H9 (cell line): ENCODE measurements around the gene TLE4. TPM values are rescaled to one million over a fixed set of nuclear protein-coding genes. Genes with fewer than 3 reads are reported as not detected.

Source experiments
- DNase-seq: peaks from one replicate; pipeline ENCODE4 v3.0.0-alpha.2; 2017
- H2AFZ ChIP-seq: one replicate; pipeline ENCODE4 v1.6.1; 2013; ENCODE audit warnings: mild to moderate bottlenecking, low read length, control low read depth, moderate library complexity
- H2AK5ac ChIP-seq: 2 replicates; pipeline ENCODE4 v1.6.1; 2013; ENCODE audit warnings: low read length, control low read depth, mixed read lengths; ENCODE audit not compliant: insufficient read length
- H2BK120ac ChIP-seq: one replicate; pipeline ENCODE4 v1.6.1; 2013; ENCODE audit warnings: low read depth, mild to moderate bottlenecking, low read length, control low read depth, inconsistent platforms; ENCODE audit not compliant: poor library complexity, severe bottlenecking
- H2BK12ac ChIP-seq: 2 replicates; pipeline ENCODE4 v1.6.1; 2013; ENCODE audit warnings: low read length, control low read depth, mixed read lengths, low read depth; ENCODE audit not compliant: insufficient read length
- H2BK15ac ChIP-seq: 2 replicates; pipeline ENCODE4 v1.6.1; 2013; ENCODE audit warnings: low read depth, low read length, control low read depth
- H2BK20ac ChIP-seq: one replicate; pipeline ENCODE4 v1.6.1; 2013; ENCODE audit warnings: low read depth, mild to moderate bottlenecking, low read length, control low read depth, inconsistent platforms; ENCODE audit not compliant: poor library complexity, severe bottlenecking
- H2BK5ac ChIP-seq: 2 replicates; pipeline ENCODE4 v1.6.1; 2013; ENCODE audit warnings: low read length, control low read depth, mixed read lengths; ENCODE audit not compliant: insufficient read length
- H3K14ac ChIP-seq: 2 replicates; pipeline ENCODE4 v1.6.1; 2013; ENCODE audit warnings: low read length, control low read depth; ENCODE audit not compliant: insufficient read depth
- H3K18ac ChIP-seq: 2 replicates; pipeline ENCODE4 v1.6.1; 2013; ENCODE audit warnings: low read depth, mild to moderate bottlenecking, mixed read lengths, low read length, control low read depth; ENCODE audit not compliant: insufficient read length
- H3K23ac ChIP-seq: 2 replicates; pipeline ENCODE4 v1.6.1; 2013; ENCODE audit warnings: low read length, control low read depth, mixed read lengths, low read depth; ENCODE audit not compliant: insufficient read length
- H3K23me2 ChIP-seq: 2 replicates; pipeline ENCODE4 v1.6.1; 2013; ENCODE audit warnings: low read depth, mild to moderate bottlenecking, mixed read lengths, low read length, control low read depth; ENCODE audit not compliant: insufficient read length, poor library complexity, severe bottlenecking
- H3K27ac ChIP-seq: 2 replicates; pipeline ENCODE4 v1.5.1; 2013; ENCODE audit warnings: low read length, control low read depth, mixed read lengths, low read depth; ENCODE audit not compliant: insufficient read length
- H3K27me3 ChIP-seq: 2 replicates; pipeline ENCODE4 v1.6.1; 2013; ENCODE audit warnings: low read length, control low read depth, inconsistent platforms; ENCODE audit not compliant: insufficient read depth
- H3K4ac ChIP-seq: 2 replicates; pipeline ENCODE4 v1.6.1; 2013; ENCODE audit warnings: low read depth, mild to moderate bottlenecking, control low read depth, inconsistent platforms, low read length, moderate library complexity
- H3K4me1 ChIP-seq: 2 replicates; pipeline ENCODE4 v1.6.1; 2013; ENCODE audit warnings: low read length, control low read depth, inconsistent platforms; ENCODE audit not compliant: insufficient read depth
- H3K4me2 ChIP-seq: 2 replicates; pipeline ENCODE4 v1.6.1; 2013; ENCODE audit warnings: low read length, control low read depth, mixed read lengths; ENCODE audit not compliant: insufficient read length, insufficient read depth
- H3K56ac ChIP-seq: 2 replicates; pipeline ENCODE4 v1.6.1; 2013; ENCODE audit warnings: low read depth, mild to moderate bottlenecking, mixed read lengths, low read length, control low read depth; ENCODE audit not compliant: insufficient read length
- H3K79me1 ChIP-seq: 2 replicates; pipeline ENCODE4 v1.6.1; 2013; ENCODE audit warnings: low read depth, mild to moderate bottlenecking, moderate library complexity, low read length, control low read depth, inconsistent platforms; ENCODE audit not compliant: insufficient read depth, poor library complexity, severe bottlenecking
- H3K79me2 ChIP-seq: 2 replicates; pipeline ENCODE4 v1.6.1; 2013; ENCODE audit warnings: low read length, control low read depth, inconsistent platforms; ENCODE audit not compliant: insufficient read depth
- H3K9ac ChIP-seq: 2 replicates; pipeline ENCODE4 v1.6.1; 2013; ENCODE audit warnings: low read length, control low read depth, mixed read lengths; ENCODE audit not compliant: insufficient read length; ENCODE audit errors: extremely low read depth
- H3K9me3 ChIP-seq: one replicate; pipeline ENCODE4 v1.6.1; 2013; ENCODE audit warnings: low read depth, low read length, inconsistent platforms; ENCODE audit not compliant: control insufficient read depth
- H3T11ph ChIP-seq: one replicate; pipeline ENCODE4 v1.6.1; 2013; ENCODE audit warnings: mild to moderate bottlenecking, low read length, control low read depth, inconsistent platforms
- H4K20me1 ChIP-seq: one replicate; pipeline ENCODE4 v1.6.1; 2013; ENCODE audit not compliant: control insufficient read depth, insufficient read length, insufficient read depth
- H4K5ac ChIP-seq: 2 replicates; pipeline ENCODE4 v1.6.1; 2013; ENCODE audit warnings: low read depth, mild to moderate bottlenecking, mixed read lengths, low read length, control low read depth; ENCODE audit not compliant: insufficient read length
- H4K8ac ChIP-seq: replicated peaks from 2 replicates; pipeline ENCODE4 v1.6.1; 2013; ENCODE audit warnings: low read length, control low read depth, mixed read lengths, low read depth; ENCODE audit not compliant: insufficient read length
- H4K91ac ChIP-seq: 2 replicates; pipeline ENCODE4 v1.6.1; 2013; ENCODE audit warnings: low read depth, mild to moderate bottlenecking, moderate library complexity, mixed read lengths, low read length, control low read depth; ENCODE audit not compliant: insufficient read length
- H3K27ac Mint-ChIP-seq, 3 experiments: 2 replicates in 2 of 3; 3 replicates in 1 of 3; pipeline ENCODE4 v1.8.0; 2020 to 2021; ENCODE audit warnings: mixed read lengths in 3 of 3, mild to moderate bottlenecking in 1 of 3, moderate library complexity in 1 of 3
- H3K27me3 Mint-ChIP-seq: 2 replicates; pipeline ENCODE4 v1.8.0; 2021; ENCODE audit warnings: low read depth, mild to moderate bottlenecking, moderate library complexity, mixed read lengths
- H3K36me3 Mint-ChIP-seq, 3 experiments: 2 replicates in 2 of 3; 3 replicates in 1 of 3; pipeline ENCODE4 v1.8.0; 2020 to 2021; ENCODE audit warnings: low read depth in 3 of 3, mixed read lengths in 3 of 3; ENCODE audit not compliant: insufficient read depth in 1 of 3
- H3K4me1 Mint-ChIP-seq, 2 experiments: 2 replicates each; pipeline ENCODE4 v1.8.0; 2020; ENCODE audit warnings: mixed read lengths in 2 of 2
- H3K4me3 Mint-ChIP-seq, 2 experiments: 2 replicates in 1 of 2; 3 replicates in 1 of 2; pipeline ENCODE4 v1.8.0; 2020 to 2021; ENCODE audit warnings: mild to moderate bottlenecking in 2 of 2, mixed read lengths in 2 of 2, moderate library complexity in 1 of 2
- H3K9me3 Mint-ChIP-seq, 2 experiments: 2 replicates in 1 of 2; 3 replicates in 1 of 2; pipeline ENCODE4 v1.8.0; 2020; ENCODE audit warnings: mild to moderate bottlenecking in 2 of 2, mixed read lengths in 2 of 2, moderate library complexity in 1 of 2
- WGBS: extraction: QIAGEN DNeasy Blood & Tissue Kit; methylation state at CpG from one replicate; pipeline ENCODE4 v1.1.7; 2013; ENCODE audit warnings: missing lambda C conversion rate, low lambda C conversion rate, mixed read lengths; ENCODE audit not compliant: insufficient read length; ENCODE audit errors: extremely low coverage; 5-methylcytosine and 5-hydroxymethylcytosine counted together
- total RNA-seq: library from RNA; stranded (reverse); gene quantifications from 2 replicates; pipeline ENCODE4 v1.2.1, GENCODE V29; 2021
- TF ChIP-seq, protein P1 (sequence below): fragments of 200-600 bp; sonication (generic); conservative IDR thresholded peaks from 3 replicates; pipeline ENCODE4 v1.8.0; 2021; ENCODE audit warnings: antibody characterized with exemption, mild to moderate bottlenecking

The TLE4 gene
- total RNA-seq, 1 experiment from 2014 or later = 35.1 TPM

DNA sequence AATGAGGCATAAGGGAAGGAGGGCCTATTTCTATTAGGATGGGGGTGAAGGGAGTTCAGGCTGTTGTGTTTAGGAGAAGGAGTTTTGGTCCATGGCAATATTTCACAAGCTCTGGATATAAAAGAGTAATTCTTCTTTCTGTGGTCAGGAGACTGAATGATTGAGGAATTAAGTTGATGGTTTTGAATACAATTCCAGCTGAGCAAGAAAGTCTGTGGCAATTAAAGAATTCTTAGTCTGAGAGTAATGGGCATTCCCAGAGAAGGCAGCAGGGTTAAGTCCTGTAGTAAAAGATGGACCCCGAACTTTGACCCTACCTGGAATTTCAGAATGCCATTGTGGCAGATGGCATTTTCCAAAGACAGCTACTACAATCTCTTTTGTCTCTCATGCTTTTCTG lies 202.6 kb downstream of the TLE4 start:
- H3K27me3 Mint-ChIP-seq = no peaks in the 10 kb centered on the region
- H4K20me1 ChIP-seq = no peaks in the 10 kb centered on the region
- H2BK120ac ChIP-seq = no peak overlapping the region
- H2AK5ac ChIP-seq = no peak overlapping the region
- WGBS = no CpG with 5 or more reads among the region's 1 CpG
- no peak overlapping the region for H2BK12ac ChIP-seq
- H3K23me2 ChIP-seq = no peaks in the 10 kb centered on the region
- H2BK20ac ChIP-seq = no peak overlapping the region
- no peak overlapping the region for H3K14ac ChIP-seq
- H2BK15ac ChIP-seq = no peak overlapping the region
- no peaks in the 10 kb centered on the region; a peak in 1 of 7 replicates for H3K36me3 Mint-ChIP-seq
- H3K4me1 ChIP-seq = no peaks in the 10 kb centered on the region
- peaks cover 8% of the 10 kb centered on the region in 2 experiments for H3K4me1 Mint-ChIP-seq
- H3K79me1 ChIP-seq = no peaks in the 10 kb centered on the region
- no peak overlapping the region for H3K27ac Mint-ChIP-seq
- no peak overlapping the region for H2BK5ac ChIP-seq
- TF ChIP-seq, protein P1, sequence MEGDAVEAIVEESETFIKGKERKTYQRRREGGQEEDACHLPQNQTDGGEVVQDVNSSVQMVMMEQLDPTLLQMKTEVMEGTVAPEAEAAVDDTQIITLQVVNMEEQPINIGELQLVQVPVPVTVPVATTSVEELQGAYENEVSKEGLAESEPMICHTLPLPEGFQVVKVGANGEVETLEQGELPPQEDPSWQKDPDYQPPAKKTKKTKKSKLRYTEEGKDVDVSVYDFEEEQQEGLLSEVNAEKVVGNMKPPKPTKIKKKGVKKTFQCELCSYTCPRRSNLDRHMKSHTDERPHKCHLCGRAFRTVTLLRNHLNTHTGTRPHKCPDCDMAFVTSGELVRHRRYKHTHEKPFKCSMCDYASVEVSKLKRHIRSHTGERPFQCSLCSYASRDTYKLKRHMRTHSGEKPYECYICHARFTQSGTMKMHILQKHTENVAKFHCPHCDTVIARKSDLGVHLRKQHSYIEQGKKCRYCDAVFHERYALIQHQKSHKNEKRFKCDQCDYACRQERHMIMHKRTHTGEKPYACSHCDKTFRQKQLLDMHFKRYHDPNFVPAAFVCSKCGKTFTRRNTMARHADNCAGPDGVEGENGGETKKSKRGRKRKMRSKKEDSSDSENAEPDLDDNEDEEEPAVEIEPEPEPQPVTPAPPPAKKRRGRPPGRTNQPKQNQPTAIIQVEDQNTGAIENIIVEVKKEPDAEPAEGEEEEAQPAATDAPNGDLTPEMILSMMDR = no peak
- H3K79me2 ChIP-seq = no peaks in the 10 kb centered on the region
- H3K4me3 Mint-ChIP-seq = no peak overlapping the region
- no peak overlapping the region for H3K27ac ChIP-seq
- H3K9me3 ChIP-seq = no peaks in the 10 kb centered on the region
- no peak overlapping the region for H4K5ac ChIP-seq
- no peak overlapping the region for H3K4ac ChIP-seq
- no peak overlapping the region for H4K8ac ChIP-seq
- no peak overlapping the region for H3K18ac ChIP-seq
- H3K4me2 ChIP-seq = no peak overlapping the region
- no peak overlapping the region for H4K91ac ChIP-seq
- no peaks in the 10 kb centered on the region for H3K9me3 Mint-ChIP-seq
- no peak overlapping the region for H3K56ac ChIP-seq
- H3T11ph ChIP-seq = no peak overlapping the region
- no peak for DNase-seq
- H3K27me3 ChIP-seq = no peaks in the 10 kb centered on the region
- no peak overlapping the region for H3K9ac ChIP-seq
- no peak overlapping the region for H3K23ac ChIP-seq
- no peak overlapping the region for H2AFZ ChIP-seq
